Neuronal stem cell (in vitro differentiated cells): ENCODE measurements around the gene ULBP3.
"Not testable (repeated sequence)": the region's sequence is repeated elsewhere in the genome, so short reads cannot be mapped to it uniquely, and the experiment has no call there.

Experiments used
- DNase-seq: peaks from one replicate; pipeline ENCODE4 v3.0.0-alpha.2; 2013; ENCODE audit warnings: low spot score
- H2AFZ ChIP-seq: one replicate; pipeline ENCODE4 v1.6.1; 2013; ENCODE audit warnings: mild to moderate bottlenecking, low read length, inconsistent platforms
- H2AK5ac ChIP-seq: 2 replicates; pipeline ENCODE4 v1.6.1; 2013; ENCODE audit warnings: low read depth, mild to moderate bottlenecking, inconsistent platforms, low read length, moderate library complexity, mixed read lengths
- H2BK120ac ChIP-seq: 2 replicates; pipeline ENCODE4 v1.6.1; 2013; ENCODE audit warnings: low read depth, mild to moderate bottlenecking, inconsistent platforms, low read length, moderate library complexity, mixed read lengths
- H2BK12ac ChIP-seq: one replicate; pipeline ENCODE4 v1.6.1; 2013; ENCODE audit warnings: low read length, inconsistent platforms
- H2BK15ac ChIP-seq: 2 replicates; pipeline ENCODE4 v1.6.1; 2013; ENCODE audit warnings: mild to moderate bottlenecking, low read length, inconsistent platforms, mixed read lengths
- H2BK5ac ChIP-seq: one replicate; pipeline ENCODE4 v1.6.1; 2013; ENCODE audit warnings: inconsistent platforms, mild to moderate bottlenecking, low read length, moderate library complexity
- H3K14ac ChIP-seq: one replicate; pipeline ENCODE4 v1.6.1; 2013; ENCODE audit warnings: low read length, inconsistent platforms
- H3K18ac ChIP-seq: 2 replicates; pipeline ENCODE4 v1.6.1; 2013; ENCODE audit warnings: low read length, inconsistent platforms
- H3K23ac ChIP-seq: 2 replicates; pipeline ENCODE4 v1.6.1; 2013; ENCODE audit warnings: low read depth, mild to moderate bottlenecking, mixed read lengths, low read length, inconsistent platforms; ENCODE audit not compliant: poor library complexity
- H3K27ac ChIP-seq: replicated peaks from 3 replicates; pipeline ENCODE4 v1.5.1; 2013; ENCODE audit warnings: low read length, inconsistent platforms
- H3K27me3 ChIP-seq, 3 experiments: 2 replicates each; pipeline ENCODE4 v1.6.1; 2013; ENCODE audit warnings: low read length in 3 of 3, mild to moderate bottlenecking in 2 of 3, inconsistent platforms in 1 of 3, low read depth in 1 of 3, mixed read lengths in 1 of 3, moderate library complexity in 1 of 3; ENCODE audit not compliant: control insufficient read depth in 3 of 3, insufficient read depth in 3 of 3
- H3K36me3 ChIP-seq, 2 donors: replicated peaks in 1 of 2; 2 replicates each; pipeline ENCODE4 v1.6.1; 2013; ENCODE audit warnings: low read length in 2 of 2; ENCODE audit not compliant: control insufficient read depth in 2 of 2, insufficient read depth in 2 of 2
- H3K4ac ChIP-seq: 2 replicates; pipeline ENCODE4 v1.6.1; 2013; ENCODE audit warnings: inconsistent platforms, mild to moderate bottlenecking, low read length, moderate library complexity
- H3K4me1 ChIP-seq, 2 donors: 1 replicate in 1 of 2; 2 replicates in 1 of 2; pipeline ENCODE4 v1.6.1; 2013; ENCODE audit warnings: low read length in 2 of 2, low read depth in 1 of 2; ENCODE audit not compliant: control insufficient read depth in 2 of 2, insufficient read depth in 1 of 2
- H3K4me2 ChIP-seq: one replicate; pipeline ENCODE4 v1.6.1; 2013; ENCODE audit warnings: mild to moderate bottlenecking, low read length, inconsistent platforms; ENCODE audit not compliant: insufficient read depth, poor library complexity, severe bottlenecking
- H3K4me3 ChIP-seq, 2 donors: 2 replicates each; pipeline ENCODE4 v1.5.1; 2013; ENCODE audit warnings: low read length in 2 of 2, mild to moderate bottlenecking in 2 of 2, inconsistent platforms in 1 of 2, moderate library complexity in 1 of 2
- H3K79me1 ChIP-seq: one replicate; pipeline ENCODE4 v1.6.1; 2013; ENCODE audit warnings: low read depth, mild to moderate bottlenecking, inconsistent platforms, low read length, moderate library complexity
- H3K9ac ChIP-seq: one replicate; pipeline ENCODE4 v1.6.1; 2013; ENCODE audit warnings: mild to moderate bottlenecking, low read depth, low read length, inconsistent platforms; ENCODE audit not compliant: poor library complexity
- H3K9me3 ChIP-seq, 2 donors: replicated peaks in 1 of 2; 2 replicates each; pipeline versions ENCODE3 to v1.6.1; 2013; ENCODE audit warnings: low read length in 2 of 2, mild to moderate bottlenecking in 2 of 2, inconsistent platforms in 1 of 2, low read depth in 1 of 2, mixed read lengths in 1 of 2, moderate library complexity in 1 of 2; ENCODE audit not compliant: control insufficient read depth in 2 of 2, insufficient read depth in 1 of 2
- H4K8ac ChIP-seq: one replicate; pipeline ENCODE4 v1.6.1; 2013; ENCODE audit warnings: low read depth, mild to moderate bottlenecking, inconsistent platforms, low read length, moderate library complexity
- H4K91ac ChIP-seq: one replicate; pipeline ENCODE4 v1.6.1; 2013; ENCODE audit warnings: low read length, low read depth, mild to moderate bottlenecking, inconsistent platforms; ENCODE audit not compliant: poor library complexity
- WGBS, 2 donors: extraction: QIAGEN DNeasy Blood & Tissue Kit; methylation state at CpG; one replicate each; pipeline ENCODE4 v1.1.7; 2013; ENCODE audit warnings: missing lambda C conversion rate in 2 of 2, mixed read lengths in 1 of 2; ENCODE audit not compliant: insufficient read length in 2 of 2, insufficient replicate concordance in 1 of 2; ENCODE audit errors: extremely low coverage in 2 of 2; 5-methylcytosine and 5-hydroxymethylcytosine counted together

Gene ULBP3

GRCh38 chr6:150014623-150015280, 54.2 kb downstream of the ULBP3 start:
- H2BK120ac ChIP-seq, H3K36me3 ChIP-seq, H2BK5ac ChIP-seq, H3K4me3 ChIP-seq, H2BK15ac ChIP-seq, H3K23ac ChIP-seq, H3K4me1 ChIP-seq, H2AK5ac ChIP-seq, H3K79me1 ChIP-seq, H3K9me3 ChIP-seq, H3K9ac ChIP-seq, H3K4me2 ChIP-seq, H2BK12ac ChIP-seq, H4K91ac ChIP-seq, H3K14ac ChIP-seq, H3K27ac ChIP-seq, DNase-seq, H4K8ac ChIP-seq, H3K4ac ChIP-seq, H3K18ac ChIP-seq: not testable (repeated sequence)
- peaks cover 11 to 79% (median 47%) of the 10 kb centered on the region in 3 experiments for H3K27me3 ChIP-seq
- no CpG with 5 or more reads among the region's 50 CpGs for WGBS, 2 donors
- peak overlapping the region; percentile 59 for H2AFZ ChIP-seq

DNA sequence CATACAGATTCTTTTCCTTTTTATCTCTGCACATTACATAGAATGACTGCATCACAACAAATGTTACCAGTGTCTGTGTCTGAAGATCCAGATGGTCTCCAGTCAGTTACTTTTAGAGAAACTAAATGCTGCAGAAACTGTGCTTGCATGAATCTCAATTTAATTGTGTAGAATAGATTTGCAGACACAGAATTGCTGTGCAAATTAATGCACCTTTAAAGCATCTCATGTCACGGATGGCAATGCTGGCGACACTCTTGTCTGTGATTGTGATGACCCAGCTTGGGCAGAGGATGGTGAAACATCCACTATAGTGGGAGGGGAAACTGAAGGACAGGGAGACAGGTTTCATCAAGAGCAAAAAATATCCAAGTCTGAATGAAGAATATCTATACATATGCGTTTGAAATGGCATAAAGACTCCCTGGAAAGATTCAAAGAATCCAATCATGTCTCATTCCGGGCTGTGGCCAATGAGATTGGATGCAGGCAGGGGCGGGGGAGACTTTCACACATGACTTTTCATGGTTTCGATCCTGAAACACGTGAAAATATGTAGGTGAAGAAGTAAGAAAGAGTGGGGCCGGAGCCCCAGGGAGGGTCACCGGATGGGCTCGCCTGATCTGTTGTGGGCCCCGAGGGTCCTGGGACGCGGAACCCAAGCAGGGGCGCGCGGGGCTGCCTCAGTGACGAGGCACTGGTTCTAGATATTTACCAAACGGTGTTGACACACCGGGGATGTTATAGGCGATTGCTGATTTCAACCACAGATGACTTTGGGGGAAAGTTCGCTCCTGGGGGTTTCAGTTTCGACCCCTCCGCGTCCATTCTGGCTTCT, 54.9 kb downstream of the ULBP3 start:
- no CpG with 5 or more reads among the region's 24 CpGs for WGBS, 2 donors
- H3K4me2 ChIP-seq, H3K14ac ChIP-seq, H2BK15ac ChIP-seq, H2BK120ac ChIP-seq, H3K36me3 ChIP-seq, H3K23ac ChIP-seq, H3K9ac ChIP-seq, DNase-seq, H4K8ac ChIP-seq, H3K27ac ChIP-seq, H3K79me1 ChIP-seq, H3K9me3 ChIP-seq, H2BK5ac ChIP-seq, H3K18ac ChIP-seq, H3K4ac ChIP-seq, H3K4me3 ChIP-seq, H2BK12ac ChIP-seq, H3K4me1 ChIP-seq, H4K91ac ChIP-seq, H2AK5ac ChIP-seq: not testable (repeated sequence)
- H3K27me3 ChIP-seq = peaks cover 11 to 82% (median 51%) of the 10 kb centered on the region in 3 experiments
- H2AFZ ChIP-seq = peak overlapping the region; percentile 59

DNA sequence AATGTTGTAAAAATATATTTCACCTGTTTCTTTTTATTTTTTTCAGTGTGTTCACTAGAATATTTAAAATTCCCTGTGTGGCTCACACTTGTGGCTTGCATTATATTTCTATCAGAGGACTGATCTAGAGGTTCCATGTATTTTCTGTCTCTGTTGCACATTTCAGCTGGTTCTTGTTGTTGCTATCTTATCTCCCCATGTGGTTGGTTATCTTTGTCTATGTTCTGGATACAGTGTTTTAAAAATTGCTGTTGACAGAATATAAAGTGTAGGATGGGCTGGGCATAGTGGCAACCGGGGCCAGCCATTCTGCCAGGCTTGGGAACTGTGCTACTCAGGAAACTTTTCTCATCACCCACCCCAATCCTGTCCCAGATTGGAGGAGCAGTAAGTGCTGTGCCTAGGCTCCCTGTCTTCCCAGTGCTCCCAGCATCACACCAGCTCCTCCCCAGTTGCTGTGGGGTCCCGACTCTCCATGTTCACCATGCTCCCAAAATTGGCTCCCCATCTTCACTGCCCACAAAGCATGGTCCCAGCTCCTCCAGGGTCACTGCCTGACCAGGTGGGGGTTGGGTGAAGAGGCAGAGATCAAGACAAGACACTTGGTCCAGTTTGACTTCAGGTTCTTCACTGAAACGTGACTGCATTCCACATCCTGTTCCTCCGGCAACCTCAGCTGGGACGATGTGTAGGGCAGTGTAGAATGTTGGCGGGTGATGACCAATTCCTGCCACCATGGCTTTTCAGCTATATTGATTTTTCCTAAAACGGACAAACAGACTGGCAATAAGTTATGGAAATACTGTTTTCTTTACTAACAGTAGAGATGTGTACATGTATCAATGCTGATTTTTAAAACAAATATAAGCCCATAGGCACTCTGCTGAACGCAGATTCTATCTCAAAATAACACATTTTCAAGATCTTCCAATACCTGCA, 55.8 kb downstream of the ULBP3 start:
- H3K36me3 ChIP-seq, H2AK5ac ChIP-seq, H2AFZ ChIP-seq, H3K79me1 ChIP-seq, DNase-seq, H3K4me2 ChIP-seq, H4K91ac ChIP-seq, H2BK5ac ChIP-seq, H3K4me3 ChIP-seq, H3K14ac ChIP-seq, H3K9ac ChIP-seq, H2BK12ac ChIP-seq, H3K18ac ChIP-seq, H2BK120ac ChIP-seq, H3K9me3 ChIP-seq, H3K23ac ChIP-seq, H4K8ac ChIP-seq, H3K27ac ChIP-seq, H3K4me1 ChIP-seq, H3K4ac ChIP-seq, H2BK15ac ChIP-seq: not testable (repeated sequence)
- no CpG with 5 or more reads among the region's 8 CpGs for WGBS, 2 donors
- H3K27me3 ChIP-seq = peaks cover 11 to 83% (median 57%) of the 10 kb centered on the region in 3 experiments
